Sigmoid colon (tissue), 7 donors: ENCODE results near the gene TAF1B. TPM values are rescaled to one million over a fixed set of nuclear protein-coding genes. Genes with fewer than 3 reads are reported as not detected.

ENCODE experiments used
- DNase-seq: peaks from one replicate; pipeline ENCODE4 v3.0.0-alpha.2; 2019
- H3K27ac ChIP-seq, 4 donors: fragments of 200-600 bp; sonication (generic); one replicate each; pipeline ENCODE4 v1.5.1; 2016 to 2019; ENCODE audit warnings: mild to moderate bottlenecking in 1 of 4
- H3K27me3 ChIP-seq, 3 donors: fragments of 200-600 bp; sonication (generic); one replicate each; pipeline ENCODE4 v1.5.1; 2019; ENCODE audit warnings: mild to moderate bottlenecking in 1 of 3
- H3K36me3 ChIP-seq, 4 donors: fragments of 200-600 bp; sonication (generic); one replicate each; pipeline ENCODE4 v1.5.1; 2016 to 2019
- H3K4me1 ChIP-seq, 4 donors: fragments of 200-600 bp; sonication (generic); one replicate each; pipeline ENCODE4 v1.5.1; 2017 to 2019
- H3K4me3 ChIP-seq, 4 donors: fragments of 200-600 bp; sonication (generic); one replicate each; pipeline ENCODE4 v1.5.1; 2017 to 2019; ENCODE audit warnings: mild to moderate bottlenecking in 2 of 4, moderate library complexity in 1 of 4
- H3K9me3 ChIP-seq, 4 donors: fragments of 200-600 bp in 3 of 4; sonication (generic) in 3 of 4; one replicate each; pipeline versions ENCODE4 v1.5.1 to v1.6.1; 2013 to 2019
- EP300 ChIP-seq, 4 donors: sonication (generic); formaldehyde crosslinking; IDR thresholded peaks; one replicate each; pipeline ENCODE4 v1.6.1; 2017; ENCODE audit warnings: antibody characterized with exemption in 4 of 4
- POLR2A ChIP-seq, 2 donors: fragments of 450-650 bp; IDR thresholded peaks; one replicate each; pipeline ENCODE4 v1.6.1; 2016; ENCODE audit warnings: antibody characterized with exemption in 2 of 2, mild to moderate bottlenecking in 2 of 2, moderate library complexity in 2 of 2
- POLR2AphosphoS5 ChIP-seq, 4 donors: sonication (generic); formaldehyde crosslinking; IDR thresholded peaks; one replicate each; pipeline ENCODE4 v1.6.1; 2017; ENCODE audit warnings: antibody characterized with exemption in 4 of 4
- WGBS, 2 donors: extraction: QIAGEN DNeasy Blood & Tissue Kit; methylation state at CpG; one replicate each; pipeline ENCODE4 v1.1.7; 2013; 5-methylcytosine and 5-hydroxymethylcytosine counted together
- intact Hi-C: fragments of 100-400 bp; cut with DNase I; formaldehyde crosslinking; loops from one replicate; pipeline ENCODE4 v1.15.1; 2023
- polyA plus RNA-seq, 3 donors: library from polyadenylated mRNA; stranded (reverse); fragments of 200-250 nt; gene quantifications; one replicate each; pipeline ENCODE4 v1.2.3, GENCODE V29; 2013
- total RNA-seq, 4 donors: library from RNA; depleted of rRNA; stranded (reverse); fragments of >200 nt; gene quantifications; one replicate each; pipeline ENCODE4 v1.1.0, GENCODE V29; 2016
- TF ChIP-seq, protein P1 (sequence below), 4 experiments: fragments of 450-650 bp in 3 of 4; fragments of 200-600 bp in 1 of 4; IDR thresholded peaks; one replicate each; pipeline ENCODE4 v1.5.1; 2016 to 2019; ENCODE audit warnings: antibody characterized with exemption in 4 of 4, mild to moderate bottlenecking in 3 of 4, moderate library complexity in 2 of 4
- donor health status: healthy with polysubstance abuse.
- donor health status: Bipolar disorder and iron deficiency.
- donor health status: healthy.

TAF1B gene
- 10 to 100 TPM; 10.3 to 14.5 (median 12.2) TPM for total RNA-seq
- polyA plus RNA-seq, result 10 to 100 TPM in 1 of 3 donors, 1 to 10 TPM in 2; 2.3 to 19.8 (median 6.7) TPM

DNA sequence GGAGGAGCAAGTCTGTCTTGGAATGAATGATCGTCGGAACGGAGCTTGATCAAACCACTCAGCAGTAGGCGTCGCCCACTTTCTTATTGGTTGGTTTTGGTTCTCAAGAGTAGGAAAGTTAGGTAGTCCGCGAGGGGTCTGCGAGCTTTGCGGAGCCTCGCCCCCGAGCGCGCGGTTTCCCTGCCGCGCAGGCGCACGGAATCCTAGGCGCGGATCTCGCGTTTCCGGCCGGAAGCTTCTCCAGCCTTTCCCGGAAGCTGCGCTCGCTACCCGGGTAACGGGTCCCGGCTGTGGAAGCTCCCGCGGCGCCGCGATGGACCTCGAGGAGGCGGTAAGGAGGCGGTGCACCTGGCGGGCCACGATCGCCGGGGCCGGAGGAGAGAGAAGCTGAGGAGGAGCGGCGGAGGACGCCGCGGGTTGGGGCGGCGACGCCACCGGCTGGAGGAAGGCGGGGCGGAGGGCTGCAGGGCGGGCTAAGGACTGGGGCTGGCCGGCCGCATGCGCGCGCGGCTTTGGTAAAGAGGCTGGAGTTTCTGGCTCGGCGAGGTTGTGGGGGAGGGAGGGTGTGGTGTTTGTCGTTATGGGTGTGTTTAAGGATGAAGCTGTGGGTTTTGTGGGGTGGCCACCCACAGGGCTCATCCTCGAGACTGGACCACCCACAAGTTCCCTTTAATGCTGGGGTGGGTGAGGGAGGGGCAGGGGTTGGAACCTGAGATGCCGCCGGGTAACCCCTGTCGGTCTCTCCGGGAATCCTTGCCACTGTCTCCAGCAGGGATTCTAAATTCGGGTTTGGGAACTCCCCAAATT, at the start of gene TAF1B:
Gene TAF1B (plus strand): TSS at position 246 of the 807 bp plus-strand sequence. CDS start 68 bp downstream, at position 314.
- DNase-seq, result peak; percentile 88
- Histone ChIP-seq H3K9me3 (no peaks in the 10 kb centered on the region), H3K4me1 (peaks cover 0 to 19% (median 12%) of the 10 kb centered on the region in 4 donors), H3K27ac (peak within 1 kb of the TSS; percentile 80 to 90 (median 88)), H3K27me3 (no peaks in the 10 kb centered on the region), H3K36me3 (peaks cover 0 to 18% (median 6%) of the 10 kb centered on the region in 4 donors), H3K4me3 (peak within 1 kb of the TSS; percentile 68 to 77 (median 73))
- peak; percentile 39 to 51 for TF ChIP-seq POLR2A (IDR thresholded peaks at IDR 0.05)
- peak; percentile 64 to 89 (median 80) for TF ChIP-seq POLR2AphosphoS5 (IDR thresholded peaks at IDR 0.05)
- TF ChIP-seq, protein P1, sequence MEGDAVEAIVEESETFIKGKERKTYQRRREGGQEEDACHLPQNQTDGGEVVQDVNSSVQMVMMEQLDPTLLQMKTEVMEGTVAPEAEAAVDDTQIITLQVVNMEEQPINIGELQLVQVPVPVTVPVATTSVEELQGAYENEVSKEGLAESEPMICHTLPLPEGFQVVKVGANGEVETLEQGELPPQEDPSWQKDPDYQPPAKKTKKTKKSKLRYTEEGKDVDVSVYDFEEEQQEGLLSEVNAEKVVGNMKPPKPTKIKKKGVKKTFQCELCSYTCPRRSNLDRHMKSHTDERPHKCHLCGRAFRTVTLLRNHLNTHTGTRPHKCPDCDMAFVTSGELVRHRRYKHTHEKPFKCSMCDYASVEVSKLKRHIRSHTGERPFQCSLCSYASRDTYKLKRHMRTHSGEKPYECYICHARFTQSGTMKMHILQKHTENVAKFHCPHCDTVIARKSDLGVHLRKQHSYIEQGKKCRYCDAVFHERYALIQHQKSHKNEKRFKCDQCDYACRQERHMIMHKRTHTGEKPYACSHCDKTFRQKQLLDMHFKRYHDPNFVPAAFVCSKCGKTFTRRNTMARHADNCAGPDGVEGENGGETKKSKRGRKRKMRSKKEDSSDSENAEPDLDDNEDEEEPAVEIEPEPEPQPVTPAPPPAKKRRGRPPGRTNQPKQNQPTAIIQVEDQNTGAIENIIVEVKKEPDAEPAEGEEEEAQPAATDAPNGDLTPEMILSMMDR (IDR thresholded peaks at IDR 0.05), result peak in 2 of 4 experiments; percentile 17 to 26
- TF ChIP-seq EP300 (IDR thresholded peaks at IDR 0.05), result peak in 1 of 4 donors; percentile 34
- intact Hi-C loops, result loop anchor here (2.0 to 5.0 kb wide), 2 partner anchors 107 to 204 kb away; partner anchors contain the start of gene GRHL1
- WGBS, 2 donors, result 0% methylated on average over 70 of the region's 70 CpGs

DNA sequence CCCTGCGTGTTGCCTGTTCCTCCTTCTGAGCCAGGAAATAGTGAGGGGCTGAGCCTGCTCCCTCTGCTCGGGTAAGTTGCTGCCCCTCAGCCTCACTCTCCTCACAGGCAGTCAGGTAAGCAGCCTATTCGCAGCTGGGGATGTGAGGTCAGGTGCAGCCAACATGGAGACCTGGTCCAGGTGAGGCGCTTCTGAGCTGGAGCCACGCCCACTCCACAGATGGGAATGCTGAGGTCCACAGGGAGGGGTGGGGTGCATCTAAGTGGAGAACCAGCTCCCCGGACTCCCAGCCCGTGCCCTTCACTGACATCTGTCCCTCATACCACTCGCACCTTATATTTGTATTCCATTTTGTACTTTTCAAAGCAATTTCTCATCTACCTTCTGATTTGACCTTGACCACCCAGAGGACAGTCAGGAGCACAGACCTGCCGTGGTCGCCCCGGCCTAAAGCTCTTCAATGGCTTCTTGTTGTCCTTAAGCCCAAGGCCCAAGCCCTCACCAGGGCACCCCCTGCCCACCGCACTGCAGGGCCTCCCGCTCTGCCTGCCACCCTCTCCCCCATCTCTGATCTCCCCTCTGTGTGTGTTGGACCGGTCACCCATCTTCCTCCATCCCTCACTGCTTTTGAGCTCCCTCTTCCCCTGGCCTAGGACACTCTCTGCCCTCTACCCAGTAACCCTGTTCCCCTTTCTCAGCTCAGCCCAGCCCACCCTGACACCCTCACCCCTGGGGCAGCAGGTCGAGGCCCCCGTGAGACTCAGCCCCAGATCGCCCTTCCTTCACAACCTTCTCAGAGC, 49.2 kb upstream of the TAF1B start:
- no peaks in the 10 kb centered on the region for H3K36me3 ChIP-seq
- no peak overlapping the region for H3K27ac ChIP-seq
- WGBS, 2 donors, result 88 to 90% methylated on average over 17 of the region's 17 CpGs
- DNase-seq, result no peak
- no peak for TF ChIP-seq POLR2A (IDR thresholded peaks at IDR 0.05)
- TF ChIP-seq, protein P1 (IDR thresholded peaks at IDR 0.05), result no peak
- no peak for TF ChIP-seq EP300 (IDR thresholded peaks at IDR 0.05)
- TF ChIP-seq POLR2AphosphoS5 (IDR thresholded peaks at IDR 0.05), result no peak
- H3K4me1 ChIP-seq, result no peaks in the 10 kb centered on the region
- no peaks in the 10 kb centered on the region for H3K9me3 ChIP-seq
- no peaks in the 10 kb centered on the region for H3K27me3 ChIP-seq
- H3K4me3 ChIP-seq, result no peak overlapping the region
- intact Hi-C loops, result loop anchor here (10.0 kb wide), 1 partner anchor 641 kb away; no protein-coding TSS in a partner anchor

DNA sequence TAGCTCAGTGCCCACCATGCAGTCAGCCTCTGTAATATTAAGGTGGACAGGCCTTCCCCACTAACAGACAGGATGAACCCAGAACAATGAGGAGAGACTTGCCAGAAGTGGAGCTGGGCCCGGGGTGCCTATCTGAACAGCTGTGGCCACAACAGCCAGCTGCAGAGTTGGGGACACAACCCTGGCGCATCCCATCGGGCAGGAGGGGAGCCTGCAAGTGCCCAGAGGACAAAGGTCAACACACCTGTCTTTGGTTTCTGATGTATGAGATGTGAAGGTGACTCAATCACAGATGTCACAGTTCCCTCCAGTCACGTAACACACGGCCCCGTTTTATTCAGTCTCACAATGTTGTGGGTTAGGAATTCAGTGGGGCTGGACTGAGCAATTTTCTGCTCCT, 48.2 kb upstream of the TAF1B start:
- Histone ChIP-seq H3K4me1 (peaks cover 0 to 10% (median 4%) of the 10 kb centered on the region in 4 donors), H3K9me3 (no peaks in the 10 kb centered on the region), H3K27ac (no peak overlapping the region), H3K4me3 (no peak overlapping the region), H3K36me3 (no peaks in the 10 kb centered on the region), H3K27me3 (no peaks in the 10 kb centered on the region)
- no peak for TF ChIP-seq POLR2A (IDR thresholded peaks at IDR 0.05)
- TF ChIP-seq, protein P1 (IDR thresholded peaks at IDR 0.05), result no peak
- TF ChIP-seq EP300 (IDR thresholded peaks at IDR 0.05), result no peak
- TF ChIP-seq POLR2AphosphoS5 (IDR thresholded peaks at IDR 0.05), result no peak
- DNase-seq, result no peak
- WGBS, 2 donors, result 50 to 63% methylated on average over 6 of the region's 6 CpGs
- intact Hi-C loops, result loop anchor here (10.0 kb wide), 1 partner anchor 640 kb away; no protein-coding TSS in a partner anchor

DNA sequence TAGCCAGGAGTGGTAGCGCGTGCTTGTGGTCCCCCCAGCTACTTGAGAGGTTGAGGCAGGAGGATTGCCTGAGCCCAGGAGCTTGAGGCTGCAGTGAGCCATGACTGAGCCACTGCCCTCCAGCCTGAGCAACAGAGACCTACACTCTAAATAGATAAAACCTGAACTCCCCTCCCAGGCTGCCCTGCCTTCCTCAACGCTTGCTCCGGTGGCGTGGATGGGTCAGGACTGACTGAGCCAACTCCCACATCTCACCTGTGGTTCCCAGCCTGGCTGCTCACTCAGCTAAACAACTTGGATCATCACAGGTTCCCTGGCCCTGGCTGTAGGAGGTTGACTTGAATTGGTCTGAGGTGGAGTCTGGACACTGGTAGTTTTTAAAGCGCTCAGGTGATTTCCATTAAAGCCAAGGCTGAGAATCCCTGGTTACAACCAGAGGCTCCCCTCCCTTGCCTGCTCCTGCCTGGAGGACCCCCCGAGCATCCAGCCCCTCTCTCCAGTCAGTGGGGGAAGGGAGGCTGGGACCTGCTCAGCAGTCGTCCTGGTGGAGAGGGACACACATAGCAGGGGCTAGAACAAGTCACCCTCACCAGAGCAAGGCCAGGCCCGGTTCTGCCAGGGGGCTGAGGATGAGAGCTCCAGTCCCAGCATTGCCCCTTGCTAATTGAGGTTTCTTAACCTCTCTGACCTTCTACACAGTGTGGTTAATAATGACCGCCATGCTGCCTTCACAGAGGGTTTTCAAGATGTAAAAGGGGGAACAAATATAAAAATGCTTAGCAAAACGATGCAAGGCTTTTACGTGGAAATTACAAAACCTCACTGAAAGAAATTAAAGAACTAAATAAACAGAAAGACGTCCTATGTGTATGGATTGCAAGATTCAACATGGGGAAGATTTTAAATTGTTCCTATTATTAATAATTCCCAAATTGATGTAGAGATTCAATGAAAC, 46.9 kb upstream of the TAF1B start:
- TF ChIP-seq POLR2AphosphoS5 (IDR thresholded peaks at IDR 0.05) (no peak), EP300 (IDR thresholded peaks at IDR 0.05) (no peak), POLR2A (IDR thresholded peaks at IDR 0.05) (no peak)
- TF ChIP-seq, protein P1 (IDR thresholded peaks at IDR 0.05), result no peak
- Histone ChIP-seq H3K4me1 (peaks cover 0 to 15% (median 4%) of the 10 kb centered on the region in 4 donors), H3K27ac (no peak overlapping the region), H3K27me3 (no peaks in the 10 kb centered on the region), H3K9me3 (no peaks in the 10 kb centered on the region), H3K4me3 (no peak overlapping the region), H3K36me3 (no peaks in the 10 kb centered on the region)
- intact Hi-C loops, result loop anchor here (10.0 kb wide), 1 partner anchor 638 kb away; no protein-coding TSS in a partner anchor
- 83 to 91% methylated on average over 13 of the region's 13 CpGs for WGBS, 2 donors
- DNase-seq, result no peak
